HL-60 (cell line): Measurements from ENCODE around the gene POMT1.

ENCODE experiments used
- DNase-seq, 2 experiments: peaks; one replicate each; pipeline ENCODE4 v3.0.0-alpha.2; 2010 to 2020; ENCODE audit warnings: low read depth in 1 of 2, low spot score in 1 of 2
- H3K27ac ChIP-seq: fragments of 250-450 bp; sonication (Bioruptor Pico); replicated peaks from 2 replicates; pipeline ENCODE4 v1.5.1; 2020; ENCODE audit warnings: mild to moderate bottlenecking, moderate library complexity
- H3K27me3 ChIP-seq: fragments of 250-450 bp; sonication (Bioruptor Pico); 2 replicates; pipeline ENCODE4 v1.5.1; 2021; ENCODE audit warnings: mild to moderate bottlenecking, moderate library complexity; ENCODE audit not compliant: insufficient read depth, poor library complexity, severe bottlenecking
- H3K4me3 ChIP-seq: replicated peaks from 2 replicates; pipeline ENCODE4 v1.5.1; 2011; ENCODE audit warnings: mild to moderate bottlenecking, control low read depth, low read length; ENCODE audit not compliant: insufficient read depth
- CTCF ChIP-seq: IDR thresholded peaks from one replicate; pipeline ENCODE4 v1.5.1; 2011; ENCODE audit warnings: low read length, control low read depth, inconsistent platforms; ENCODE audit not compliant: insufficient read depth
- GABPA ChIP-seq: IDR thresholded peaks from 2 replicates; pipeline ENCODE4 v1.6.1; 2012; ENCODE audit warnings: low read depth
- POLR2AphosphoS5 ChIP-seq: IDR thresholded peaks from 2 replicates; pipeline ENCODE4 v1.6.1; 2012; ENCODE audit warnings: low read depth
- REST ChIP-seq: IDR thresholded peaks from 2 replicates; pipeline ENCODE4 v1.6.1; 2012; ENCODE audit warnings: low read depth; ENCODE audit not compliant: insufficient replicate concordance
- SPI1 ChIP-seq: IDR thresholded peaks from 2 replicates; pipeline ENCODE4 v1.6.1; 2012; ENCODE audit warnings: low read depth, mild to moderate bottlenecking, borderline replicate concordance

Gene POMT1

GRCh38 chr9:131473891-131474290 is 28.8 kb upstream of the POMT1 start:
- no peaks in the 10 kb centered on the region for H3K27me3 ChIP-seq
- no peak for TF ChIP-seq SPI1
- TF ChIP-seq REST, result no peak
- no peak for TF ChIP-seq GABPA
- TF ChIP-seq POLR2AphosphoS5, result no peak
- TF ChIP-seq CTCF, result no peak
- DNase-seq, result no peak
- H3K27ac ChIP-seq, result no peak overlapping the region
- H3K4me3 ChIP-seq, result no peak overlapping the region

DNA sequence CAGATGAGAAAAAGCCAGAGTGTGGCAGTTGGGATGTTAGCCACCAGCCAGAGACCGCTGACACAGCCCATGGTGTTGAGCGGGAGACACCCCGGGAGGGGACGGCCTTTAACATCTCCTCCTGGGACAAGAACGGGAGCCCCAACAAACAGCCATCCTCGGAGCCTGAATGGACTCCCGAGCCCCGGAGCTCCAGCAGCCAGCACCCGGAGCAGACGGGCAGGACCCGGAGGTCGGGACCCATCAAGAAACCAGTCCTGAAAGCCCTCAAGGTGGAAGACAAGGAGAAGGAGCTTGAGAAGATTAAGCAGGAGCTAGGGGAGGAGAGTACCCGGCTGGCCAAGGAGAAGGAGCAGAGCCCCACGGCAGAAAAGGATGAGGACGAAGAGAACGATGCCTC is 28.0 kb upstream of the POMT1 start:
- no peak overlapping the region for H3K4me3 ChIP-seq
- TF ChIP-seq SPI1, result no peak
- no peak for TF ChIP-seq REST
- no peak for TF ChIP-seq POLR2AphosphoS5
- no peak for TF ChIP-seq CTCF
- TF ChIP-seq GABPA, result no peak
- no peaks in the 10 kb centered on the region for H3K27me3 ChIP-seq
- no peak overlapping the region for H3K27ac ChIP-seq
- DNase-seq, result no peak

GRCh38 chr9:131475111-131475955 is 27.4 kb upstream of the POMT1 start:
- no peak for TF ChIP-seq CTCF
- no peak for TF ChIP-seq POLR2AphosphoS5
- no peak for TF ChIP-seq REST
- no peak for TF ChIP-seq GABPA
- TF ChIP-seq SPI1, result no peak
- no peak for DNase-seq
- H3K27ac ChIP-seq, result no peak overlapping the region

More at GRCh38 chr9:131475111-131475955, 27.4 kb upstream of the POMT1 start:
- Histone ChIP-seq H3K27me3 (no peaks in the 10 kb centered on the region), H3K4me3 (no peak overlapping the region)
